ENCODE measurements around the gene TMPRSS11E. TPM values are rescaled to one million over a fixed set of nuclear protein-coding genes. Genes with fewer than 3 reads are reported as not detected.

Gene TMPRSS11E
- total RNA-seq, 2 donors from 2014 or later, result not detected

DNA sequence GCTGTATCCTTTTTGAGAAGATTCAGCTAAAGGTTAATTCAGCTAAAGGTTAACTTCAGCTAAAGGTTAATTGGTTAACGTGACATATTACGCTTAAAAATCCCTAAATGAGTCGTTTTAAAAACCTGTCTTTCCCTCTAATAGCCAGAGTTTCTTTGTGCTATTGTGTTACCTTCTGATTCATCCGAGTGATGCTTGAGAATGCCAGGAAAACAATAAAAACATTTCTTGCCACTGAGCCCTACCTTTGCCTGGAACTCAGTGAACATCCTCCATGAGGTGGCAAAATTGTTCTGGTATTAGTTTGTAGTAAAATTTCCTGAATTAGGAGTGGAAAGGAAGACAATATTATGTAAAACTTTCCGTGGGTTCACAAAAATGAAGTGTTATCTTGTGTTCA lies 13.7 kb upstream of the TMPRSS11E start:
- no peaks in the 10 kb centered on the region for H3K9me3 Mint-ChIP-seq
- H3K4me3 Mint-ChIP-seq, result no peak overlapping the region
- no peaks in the 10 kb centered on the region for H3K36me3 Mint-ChIP-seq (ENCODE audit: low read depth)
- no peaks in the 10 kb centered on the region for H3K27me3 Mint-ChIP-seq
- no peak for ATAC-seq (replicated peaks)
- peaks cover 9% of the 10 kb centered on the region for H3K4me1 Mint-ChIP-seq
- no peak overlapping the region for H3K27ac Mint-ChIP-seq

DNA sequence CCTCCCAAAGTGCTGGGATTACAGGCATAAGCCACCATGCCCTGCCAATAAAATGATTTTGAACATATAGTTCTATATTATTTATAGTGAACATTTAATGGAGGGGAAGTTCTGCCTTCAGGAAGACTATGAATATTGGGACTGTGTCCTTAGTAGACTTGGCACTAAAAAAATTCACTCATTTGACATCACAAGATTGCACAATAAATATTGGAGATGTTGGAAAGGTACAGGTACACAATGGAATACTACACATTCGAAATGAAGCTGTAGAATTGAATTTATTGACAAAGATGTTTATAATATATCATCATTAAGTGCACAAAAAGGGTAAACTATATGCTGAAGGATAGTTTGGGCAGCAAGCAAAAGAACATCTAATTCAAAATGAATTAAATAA lies 13.0 kb upstream of the TMPRSS11E start:
- ATAC-seq (replicated peaks), result no peak
- Mint-ChIP-seq H3K27ac (no peak overlapping the region), H3K27me3 (no peaks in the 10 kb centered on the region), H3K9me3 (no peaks in the 10 kb centered on the region), H3K36me3 (ENCODE audit: low read depth) (no peaks in the 10 kb centered on the region), H3K4me3 (no peak overlapping the region), H3K4me1 (peaks cover 9% of the 10 kb centered on the region)

DNA sequence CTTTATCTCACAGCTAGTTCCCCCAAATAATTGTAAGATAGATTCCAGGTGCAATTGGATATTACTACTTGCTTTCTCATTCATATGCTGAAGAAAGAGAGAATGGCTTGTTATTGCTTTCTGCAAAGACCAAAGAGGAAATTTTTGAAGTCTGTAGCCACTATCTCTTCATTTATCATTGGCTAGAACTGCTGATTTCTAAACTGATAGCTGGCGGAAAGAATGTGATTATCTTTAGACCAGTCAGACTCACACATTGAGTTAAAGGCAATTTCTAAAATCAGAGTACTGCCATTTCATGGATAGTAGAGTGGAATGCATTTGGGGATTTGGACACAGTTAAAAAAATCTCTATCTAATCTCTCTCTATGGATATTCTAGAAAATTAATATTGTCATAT lies 12.4 kb upstream of the TMPRSS11E start:
- no peak overlapping the region for H3K27ac Mint-ChIP-seq
- H3K4me1 Mint-ChIP-seq, result peaks cover 9% of the 10 kb centered on the region
- H3K9me3 Mint-ChIP-seq, result no peaks in the 10 kb centered on the region
- H3K4me3 Mint-ChIP-seq, result no peak overlapping the region
- H3K27me3 Mint-ChIP-seq, result no peaks in the 10 kb centered on the region
- H3K36me3 Mint-ChIP-seq (ENCODE audit: low read depth), result no peaks in the 10 kb centered on the region
- no peak for ATAC-seq (replicated peaks)

DNA sequence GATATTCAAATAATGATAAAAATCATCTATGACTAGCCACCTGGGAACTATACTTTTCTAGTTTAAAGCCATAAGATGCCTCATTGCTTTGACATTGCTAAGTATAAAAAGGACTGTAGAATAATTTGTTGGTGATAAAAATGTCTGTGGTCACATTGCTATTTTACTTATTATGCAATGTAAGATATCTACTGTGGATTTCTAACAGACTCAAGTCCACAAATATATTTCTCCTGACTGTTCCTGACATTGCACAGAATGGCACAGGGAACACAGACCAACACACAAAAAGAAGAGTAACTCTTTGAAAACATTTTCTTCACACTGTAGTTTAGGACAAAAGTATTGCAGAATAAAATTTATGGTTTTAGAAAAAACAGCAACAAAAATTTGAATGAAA lies 2.2 kb upstream of the TMPRSS11E start:
- no peaks in the 10 kb centered on the region for H3K36me3 Mint-ChIP-seq (ENCODE audit: low read depth)
- ATAC-seq (replicated peaks), result no peak
- H3K27me3 Mint-ChIP-seq, result peaks cover 4% of the 10 kb centered on the region
- no peak overlapping the region for H3K27ac Mint-ChIP-seq
- peaks cover 21% of the 10 kb centered on the region for H3K4me1 Mint-ChIP-seq
- H3K4me3 Mint-ChIP-seq, result no peak overlapping the region
- peaks cover 3% of the 10 kb centered on the region for H3K9me3 Mint-ChIP-seq

DNA sequence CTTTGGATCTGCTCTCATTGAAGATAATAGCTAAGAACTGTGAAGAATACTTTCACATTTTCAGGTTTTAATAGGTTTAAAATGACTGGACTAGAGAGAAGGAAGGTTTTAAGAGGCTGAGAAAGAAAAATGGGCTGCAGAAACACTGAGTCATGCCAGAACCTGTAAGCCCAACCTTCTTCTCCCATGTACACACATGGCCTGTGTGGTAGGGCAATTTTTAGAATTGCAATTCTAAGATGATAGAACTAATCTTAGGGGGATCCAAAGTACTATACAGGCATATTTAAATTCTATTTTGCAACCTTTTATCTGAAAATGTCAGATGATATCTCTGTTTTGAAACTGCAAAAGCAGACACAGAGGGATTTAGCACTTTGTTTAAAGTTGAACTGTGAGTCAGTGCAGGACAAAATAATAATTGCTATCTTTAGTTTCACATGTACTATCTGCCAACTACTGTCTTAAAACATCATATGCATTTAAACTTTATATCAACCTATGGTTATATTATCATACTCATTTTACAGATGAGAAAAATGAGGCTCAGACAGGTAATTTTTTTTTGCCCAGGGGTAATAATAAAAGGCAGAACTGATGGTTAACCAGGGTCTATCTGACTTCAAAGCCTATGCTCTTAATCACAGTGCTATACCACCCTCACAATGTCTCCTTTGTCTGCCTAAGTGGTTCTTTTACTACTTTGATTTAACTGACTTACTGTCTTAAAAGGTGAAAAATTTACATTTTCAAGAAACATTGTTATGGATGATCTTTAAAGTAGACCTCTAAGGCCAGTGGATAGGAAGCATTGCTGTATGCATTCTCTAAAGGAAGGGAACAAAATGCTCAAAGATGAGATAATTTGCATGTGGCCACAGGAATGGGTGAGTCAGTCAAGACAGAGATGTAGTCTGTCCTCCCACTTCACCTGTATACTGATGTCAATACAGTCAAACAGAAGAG lies 4.3 kb downstream of the TMPRSS11E start:
- peaks cover 5% of the 10 kb centered on the region for H3K4me1 Mint-ChIP-seq
- no peak overlapping the region for H3K4me3 Mint-ChIP-seq
- no peak overlapping the region for H3K27ac Mint-ChIP-seq
- peaks cover 4% of the 10 kb centered on the region for H3K27me3 Mint-ChIP-seq
- ATAC-seq (replicated peaks), result peak; percentile 94
- H3K9me3 Mint-ChIP-seq, result no peaks in the 10 kb centered on the region
- no peaks in the 10 kb centered on the region for H3K36me3 Mint-ChIP-seq (ENCODE audit: low read depth)

DNA sequence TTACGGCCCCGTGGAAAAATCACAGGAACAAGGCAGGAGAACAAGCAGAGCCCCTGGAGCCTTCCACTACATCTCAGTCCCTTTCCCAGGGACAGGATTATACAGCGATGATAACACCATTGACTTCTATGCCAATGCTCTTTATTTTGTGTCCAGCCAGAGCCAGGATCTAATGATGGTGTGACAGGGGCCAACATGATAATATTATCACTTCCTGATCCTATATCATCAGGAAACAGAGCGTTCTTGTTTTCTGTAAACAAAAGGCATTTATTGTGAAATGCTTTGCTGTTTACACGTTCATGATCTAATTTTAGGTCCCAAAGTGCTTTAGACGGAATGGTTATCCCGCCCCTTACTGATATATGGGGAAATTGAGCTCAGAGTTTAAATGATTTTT lies 12.8 kb downstream of the TMPRSS11E start:
- H3K27me3 Mint-ChIP-seq, result no peaks in the 10 kb centered on the region
- no peak for ATAC-seq (replicated peaks)
- no peak overlapping the region for H3K4me3 Mint-ChIP-seq
- H3K4me1 Mint-ChIP-seq, result no peaks in the 10 kb centered on the region
- H3K36me3 Mint-ChIP-seq (ENCODE audit: low read depth), result no peaks in the 10 kb centered on the region
- H3K27ac Mint-ChIP-seq, result no peak overlapping the region
- H3K9me3 Mint-ChIP-seq, result no peaks in the 10 kb centered on the region

DNA sequence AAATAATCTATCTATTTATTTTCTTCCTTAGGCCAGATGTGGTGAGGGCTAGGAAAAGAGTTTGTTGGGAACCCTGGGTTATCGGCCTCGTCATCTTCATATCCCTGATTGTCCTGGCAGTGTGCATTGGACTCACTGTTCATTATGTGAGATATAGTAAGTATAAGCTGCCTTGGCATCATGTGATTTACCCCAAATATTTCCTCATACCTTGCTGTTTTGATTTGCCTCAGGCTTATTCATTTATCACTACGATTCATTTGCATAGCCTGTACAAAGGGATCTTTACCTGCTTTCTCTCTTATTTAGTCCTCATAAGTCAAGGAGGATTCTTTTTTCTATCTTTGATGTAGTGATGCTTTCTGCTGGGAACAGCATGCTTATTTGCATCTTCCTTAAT lies 14.5 kb downstream of the TMPRSS11E start:
- no peaks in the 10 kb centered on the region for H3K27me3 Mint-ChIP-seq
- H3K36me3 Mint-ChIP-seq (ENCODE audit: low read depth), result no peaks in the 10 kb centered on the region
- ATAC-seq (replicated peaks), result no peak
- no peaks in the 10 kb centered on the region for H3K4me1 Mint-ChIP-seq
- H3K27ac Mint-ChIP-seq, result no peak overlapping the region
- H3K9me3 Mint-ChIP-seq, result no peaks in the 10 kb centered on the region
- H3K4me3 Mint-ChIP-seq, result no peak overlapping the region

DNA sequence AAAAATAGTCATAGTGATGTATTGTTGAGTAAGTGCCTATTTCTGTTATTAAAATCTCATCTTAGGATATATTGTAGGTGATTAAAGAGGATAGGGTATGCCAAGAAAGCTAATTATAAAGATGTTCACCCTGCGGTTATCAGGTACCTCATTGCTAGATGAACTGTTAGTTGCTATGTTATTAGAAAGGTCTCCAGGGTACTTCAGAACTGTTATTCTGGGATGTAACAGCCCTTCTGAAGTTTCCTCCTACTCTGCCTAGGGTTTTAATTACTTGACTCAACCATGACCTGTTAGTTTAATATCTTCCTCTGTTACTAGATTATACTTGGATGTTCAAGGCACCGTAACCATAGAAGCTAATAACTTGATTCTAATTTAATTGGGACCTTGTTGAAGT lies 15.4 kb downstream of the TMPRSS11E start:
- Mint-ChIP-seq H3K4me3 (no peak overlapping the region), H3K9me3 (no peaks in the 10 kb centered on the region), H3K36me3 (ENCODE audit: low read depth) (no peaks in the 10 kb centered on the region), H3K4me1 (no peaks in the 10 kb centered on the region), H3K27me3 (no peaks in the 10 kb centered on the region), H3K27ac (no peak overlapping the region)
- no peak for ATAC-seq (replicated peaks)

DNA sequence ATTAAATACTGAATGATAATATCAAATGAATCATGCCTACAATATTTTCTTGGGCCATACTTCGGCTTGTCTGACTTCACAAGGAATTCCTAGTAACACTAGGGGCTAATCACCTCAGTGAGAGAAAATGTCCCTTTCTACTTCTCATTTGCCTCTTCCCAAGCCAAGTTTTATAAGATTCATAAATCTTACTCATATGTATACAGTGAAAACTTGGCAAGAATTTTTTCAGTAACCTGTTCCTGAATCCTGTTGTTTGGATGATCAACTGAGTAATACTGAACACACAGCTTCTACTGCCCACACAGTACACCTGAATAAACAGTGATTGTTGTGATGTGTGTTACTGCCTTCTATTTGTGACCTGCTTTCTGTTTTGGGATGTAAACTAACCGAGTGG lies 16.5 kb downstream of the TMPRSS11E start:
- ATAC-seq (replicated peaks), result no peak
- Mint-ChIP-seq H3K4me1 (no peaks in the 10 kb centered on the region), H3K4me3 (no peak overlapping the region)

DNA sequence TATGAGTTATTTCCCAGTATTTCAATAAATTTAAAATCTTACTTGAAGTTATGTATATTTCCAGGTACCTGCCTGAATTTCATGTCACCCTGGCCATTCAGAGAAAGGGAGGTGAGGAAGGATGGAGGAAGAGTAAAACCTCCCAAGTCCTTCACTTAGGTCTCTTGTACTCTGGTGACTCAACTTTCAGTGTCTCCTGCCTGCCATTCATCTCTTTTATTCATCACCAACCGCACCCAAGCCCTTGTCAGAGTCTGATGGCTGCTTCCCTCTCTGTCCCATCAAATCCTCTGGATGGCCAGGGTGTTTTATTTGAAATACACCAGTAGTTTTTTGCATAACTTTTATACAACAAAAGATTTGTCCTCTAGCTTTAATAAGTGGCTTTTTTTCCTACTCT lies 17.8 kb downstream of the TMPRSS11E start:
- Mint-ChIP-seq H3K27ac (no peak overlapping the region), H3K36me3 (ENCODE audit: low read depth) (no peaks in the 10 kb centered on the region), H3K4me3 (no peak overlapping the region), H3K27me3 (peaks cover 4% of the 10 kb centered on the region), H3K9me3 (no peaks in the 10 kb centered on the region), H3K4me1 (peaks cover 5% of the 10 kb centered on the region)
- peak; percentile 60 for ATAC-seq (replicated peaks)

More for the DNA sequence above, 16.5 kb downstream of the TMPRSS11E start:
- Mint-ChIP-seq H3K36me3 (ENCODE audit: low read depth) (no peaks in the 10 kb centered on the region), H3K27me3 (no peaks in the 10 kb centered on the region), H3K27ac (no peak overlapping the region), H3K9me3 (no peaks in the 10 kb centered on the region)

DNA sequence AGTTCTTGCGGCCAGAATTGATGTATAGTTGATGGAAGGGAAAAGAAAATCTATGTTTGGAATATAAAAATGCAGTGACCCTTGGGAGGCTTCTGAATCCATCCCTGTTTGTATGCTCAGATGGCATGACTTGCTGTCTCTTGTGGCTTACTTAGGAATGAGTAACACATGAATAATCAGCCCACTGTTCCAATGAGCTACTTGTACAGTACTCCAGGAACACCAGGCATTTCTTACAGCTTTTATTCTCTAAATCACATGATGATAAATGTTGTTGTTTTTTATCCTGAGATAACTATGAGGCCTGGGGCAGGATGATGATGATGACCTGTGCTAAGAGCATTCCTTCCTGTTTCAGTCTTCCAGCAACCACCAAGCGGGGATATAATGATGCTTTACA lies 18.9 kb downstream of the TMPRSS11E start:
- Mint-ChIP-seq H3K36me3 (ENCODE audit: low read depth) (no peaks in the 10 kb centered on the region), H3K4me1 (peaks cover 5% of the 10 kb centered on the region), H3K27ac (no peak overlapping the region), H3K4me3 (no peak overlapping the region), H3K9me3 (no peaks in the 10 kb centered on the region), H3K27me3 (peaks cover 4% of the 10 kb centered on the region)
- ATAC-seq (replicated peaks), result peak; percentile 70

DNA sequence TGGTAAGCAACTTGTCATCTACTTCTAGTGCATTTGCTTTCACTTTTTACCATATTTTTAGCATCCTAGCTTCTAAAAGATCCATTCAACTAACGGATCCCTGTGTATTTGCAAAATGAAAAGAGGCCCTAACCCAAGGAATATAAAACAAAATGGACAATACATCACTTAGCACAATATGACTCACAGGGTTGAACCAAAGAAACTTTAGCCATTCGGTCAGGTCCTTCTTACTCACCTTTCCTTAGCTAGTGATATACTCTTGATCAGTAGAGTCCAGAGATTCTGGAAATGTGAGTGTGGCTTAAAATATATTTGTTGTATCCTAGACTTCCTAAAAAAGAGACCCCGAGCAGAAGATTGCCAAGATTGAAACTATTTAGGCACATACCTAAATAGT lies 19.5 kb downstream of the TMPRSS11E start:
- no peak for ATAC-seq (replicated peaks)
- no peaks in the 10 kb centered on the region for H3K9me3 Mint-ChIP-seq
- H3K4me3 Mint-ChIP-seq, result no peak overlapping the region
- peaks cover 5% of the 10 kb centered on the region for H3K4me1 Mint-ChIP-seq
- no peak overlapping the region for H3K27ac Mint-ChIP-seq
- peaks cover 4% of the 10 kb centered on the region for H3K27me3 Mint-ChIP-seq
- H3K36me3 Mint-ChIP-seq (ENCODE audit: low read depth), result no peaks in the 10 kb centered on the region

DNA sequence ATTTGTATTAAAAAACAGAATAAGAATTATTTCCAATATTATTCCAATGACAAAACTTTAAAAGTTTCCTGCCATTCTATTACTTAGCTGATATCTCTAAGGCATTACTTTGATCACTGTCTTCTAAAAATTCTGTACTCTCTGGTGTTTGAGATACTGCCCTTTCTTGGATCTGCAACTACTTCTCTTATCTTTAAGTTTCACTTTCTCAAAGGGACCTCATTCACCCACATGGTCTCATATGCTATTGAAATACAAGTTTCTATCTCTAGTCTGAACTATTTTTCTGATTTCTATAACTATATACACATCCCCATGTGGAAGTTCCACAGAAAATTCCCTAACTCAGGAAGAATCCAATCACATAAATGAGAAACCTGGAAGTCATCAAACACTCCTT lies 22.2 kb downstream of the TMPRSS11E start:
- H3K27me3 Mint-ChIP-seq, result peaks cover 4% of the 10 kb centered on the region
- H3K36me3 Mint-ChIP-seq (ENCODE audit: low read depth), result no peaks in the 10 kb centered on the region
- H3K27ac Mint-ChIP-seq, result no peak overlapping the region
- peaks cover 5% of the 10 kb centered on the region for H3K4me1 Mint-ChIP-seq
- H3K9me3 Mint-ChIP-seq, result no peaks in the 10 kb centered on the region
- ATAC-seq (replicated peaks), result no peak
- no peak overlapping the region for H3K4me3 Mint-ChIP-seq

DNA sequence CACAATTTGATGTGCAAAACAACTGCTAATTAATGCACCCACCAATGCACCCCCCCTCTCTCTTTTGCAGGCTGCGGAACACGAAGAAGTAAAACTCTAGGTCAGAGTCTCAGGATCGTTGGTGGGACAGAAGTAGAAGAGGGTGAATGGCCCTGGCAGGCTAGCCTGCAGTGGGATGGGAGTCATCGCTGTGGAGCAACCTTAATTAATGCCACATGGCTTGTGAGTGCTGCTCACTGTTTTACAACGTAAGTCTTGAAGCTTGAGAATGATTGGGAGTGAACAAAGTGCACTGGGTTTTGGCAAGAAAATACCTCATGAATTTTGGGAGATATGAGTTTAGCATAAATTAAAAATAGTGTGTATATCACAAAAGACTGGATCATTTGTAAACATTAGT lies 28.9 kb downstream of the TMPRSS11E start:
- no peak overlapping the region for H3K4me3 Mint-ChIP-seq

DNA sequence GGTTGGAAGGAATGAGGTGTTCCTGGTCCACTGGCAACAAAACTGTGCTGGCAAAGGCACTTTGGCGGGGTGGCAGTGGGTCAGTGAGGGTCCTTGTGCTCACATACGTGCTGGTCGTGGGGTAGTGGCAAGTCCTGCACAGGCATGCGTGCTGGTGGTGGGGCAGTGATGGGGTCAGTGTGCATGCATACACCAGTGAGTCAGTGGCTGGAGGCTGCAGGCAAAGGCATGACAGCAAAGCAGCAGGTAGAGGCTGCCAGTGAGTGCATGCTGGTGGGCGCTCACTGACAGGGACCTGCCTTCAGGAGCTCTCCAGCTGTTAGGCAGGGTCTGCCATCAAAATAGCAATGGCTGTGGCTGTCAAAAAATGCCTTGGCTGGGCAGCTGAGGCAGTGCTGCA lies 42.1 kb downstream of the TMPRSS11E start:
- no peak overlapping the region for H3K27ac Mint-ChIP-seq
- H3K9me3 Mint-ChIP-seq, result no peaks in the 10 kb centered on the region
- H3K4me3 Mint-ChIP-seq, result no peak overlapping the region
- no peaks in the 10 kb centered on the region for H3K4me1 Mint-ChIP-seq
- no peaks in the 10 kb centered on the region for H3K36me3 Mint-ChIP-seq (ENCODE audit: low read depth)
- H3K27me3 Mint-ChIP-seq, result no peaks in the 10 kb centered on the region
- no peak for ATAC-seq (replicated peaks)

More for the DNA sequence above, 28.9 kb downstream of the TMPRSS11E start:
- no peaks in the 10 kb centered on the region for H3K4me1 Mint-ChIP-seq
- no peak overlapping the region for H3K27ac Mint-ChIP-seq
- H3K36me3 Mint-ChIP-seq (ENCODE audit: low read depth), result no peaks in the 10 kb centered on the region
- no peaks in the 10 kb centered on the region for H3K9me3 Mint-ChIP-seq
- H3K27me3 Mint-ChIP-seq, result no peaks in the 10 kb centered on the region
- no peak for ATAC-seq (replicated peaks)
